Measurements from ENCODE around the gene CACNA1S.

The CACNA1S gene

GRCh38 chr1:201013031-201013485 is 99.2 kb downstream of the CACNA1S start:
- DNase-seq (ENCODE audit: low read depth) = no peak
- TF ChIP-seq CTCF (conservative IDR thresholded peaks at IDR 0.05; ENCODE audit: low read depth, low read length) = no peak
- no peak overlapping the region for H3K4me3 ChIP-seq (ENCODE audit: low read length)

- no peak for DNase-seq (ENCODE audit: low read depth)
- no peak for TF ChIP-seq CTCF (conservative IDR thresholded peaks at IDR 0.05; ENCODE audit: low read depth, low read length)
- no peak overlapping the region for H3K4me3 ChIP-seq (ENCODE audit: low read length)
Measured at GRCh38 chr1:201011616-201012015, 100.6 kb downstream of the CACNA1S start.

GRCh38 chr1:201009962-201010645 is 102.1 kb downstream of the CACNA1S start:
- H3K4me3 ChIP-seq (ENCODE audit: low read length) = no peak overlapping the region
- DNase-seq (ENCODE audit: low read depth) = no peak
- TF ChIP-seq CTCF (conservative IDR thresholded peaks at IDR 0.05; ENCODE audit: low read depth, low read length) = no peak

GRCh38 chr1:201008666-201009360 is 103.4 kb downstream of the CACNA1S start:
- DNase-seq (ENCODE audit: low read depth) = no peak
- TF ChIP-seq CTCF (conservative IDR thresholded peaks at IDR 0.05; ENCODE audit: low read depth, low read length) = no peak
- H3K4me3 ChIP-seq (ENCODE audit: low read length) = no peak overlapping the region

GRCh38 chr1:201007481-201007880 is 104.7 kb downstream of the CACNA1S start:
- DNase-seq (ENCODE audit: low read depth) = no peak
- TF ChIP-seq CTCF (conservative IDR thresholded peaks at IDR 0.05; ENCODE audit: low read depth, low read length) = no peak

GRCh38 chr1:201006450-201006849 is 105.8 kb downstream of the CACNA1S start:
- TF ChIP-seq CTCF (conservative IDR thresholded peaks at IDR 0.05; ENCODE audit: low read depth, low read length) = no peak
- no peak for DNase-seq (ENCODE audit: low read depth)
- H3K4me3 ChIP-seq (ENCODE audit: low read length) = no peak overlapping the region

More at GRCh38 chr1:201007481-201007880, 104.7 kb downstream of the CACNA1S start:
- H3K4me3 ChIP-seq (ENCODE audit: low read length) = no peak overlapping the region

- no peak for DNase-seq (ENCODE audit: low read depth)
- no peak overlapping the region for H3K4me3 ChIP-seq (ENCODE audit: low read length)
- TF ChIP-seq CTCF (conservative IDR thresholded peaks at IDR 0.05; ENCODE audit: low read depth, low read length) = no peak
Measured at GRCh38 chr1:201004732-201005131, 107.5 kb downstream of the CACNA1S start.
